ENCODE data around the gene POLR1C. TPM values are rescaled to one million over a fixed set of nuclear protein-coding genes. Genes with fewer than 3 reads are reported as not detected.

The POLR1C gene
- total RNA-seq, 1 experiment from 2014 or later: 84.6 TPM

Other genes with a start within 250 kb of the POLR1C start
- not detected for gene SLC22A7, start 218.8 kb upstream of the POLR1C start, total RNA-seq (2021; ENCODE audit: unreplicated experiment)
- gene CRIP3, start 208.3 kb upstream of the POLR1C start, total RNA-seq (2021; ENCODE audit: unreplicated experiment): not detected
- 15.2 TPM for gene ZNF318, start 147.4 kb upstream of the POLR1C start, total RNA-seq (2021; ENCODE audit: unreplicated experiment)
- 29.9 TPM for gene ABCC10, start 89.5 kb upstream of the POLR1C start, total RNA-seq (2021; ENCODE audit: unreplicated experiment)
- 1.6 TPM for gene DLK2, start 61.5 kb upstream of the POLR1C start, total RNA-seq (2021; ENCODE audit: unreplicated experiment)
- gene TJAP1, start 39.5 kb upstream of the POLR1C start, total RNA-seq (2021; ENCODE audit: unreplicated experiment): 45.2 TPM
- 1.2 TPM for gene LRRC73, start 6.7 kb upstream of the POLR1C start, total RNA-seq (2021; ENCODE audit: unreplicated experiment)
- gene YIPF3, start 163 bp upstream of the POLR1C start, total RNA-seq (2021; ENCODE audit: unreplicated experiment): 84.5 TPM
- 77.4 TPM for gene XPO5, start 58.9 kb downstream of the POLR1C start, total RNA-seq (2021; ENCODE audit: unreplicated experiment)
- 20.6 TPM for gene POLH, start 59.1 kb downstream of the POLR1C start, total RNA-seq (2021; ENCODE audit: unreplicated experiment)
- 98.0 TPM for gene GTPBP2, start 112.2 kb downstream of the POLR1C start, total RNA-seq (2021; ENCODE audit: unreplicated experiment)
- 36.6 TPM for gene MAD2L1BP, start 118.8 kb downstream of the POLR1C start, total RNA-seq (2021; ENCODE audit: unreplicated experiment)
- gene RSPH9, start 127.9 kb downstream of the POLR1C start, total RNA-seq (2021; ENCODE audit: unreplicated experiment): not detected
- gene MRPS18A, start 170.7 kb downstream of the POLR1C start, total RNA-seq (2021; ENCODE audit: unreplicated experiment): 63.0 TPM

All from HCT116 (cell line).